Measurements from ENCODE around the gene COMMD9. TPM values are rescaled to one million over a fixed set of nuclear protein-coding genes. Genes with fewer than 3 reads are reported as not detected.
"Not testable (repeated sequence)": the region's sequence is repeated elsewhere in the genome, so short reads cannot be mapped to it uniquely, and the experiment has no call there.

COMMD9 gene
- 44.2 and 64.5 TPM in 2 replicates for total RNA-seq
- 82.3 TPM for polyA plus RNA-seq (2012)

DNA sequence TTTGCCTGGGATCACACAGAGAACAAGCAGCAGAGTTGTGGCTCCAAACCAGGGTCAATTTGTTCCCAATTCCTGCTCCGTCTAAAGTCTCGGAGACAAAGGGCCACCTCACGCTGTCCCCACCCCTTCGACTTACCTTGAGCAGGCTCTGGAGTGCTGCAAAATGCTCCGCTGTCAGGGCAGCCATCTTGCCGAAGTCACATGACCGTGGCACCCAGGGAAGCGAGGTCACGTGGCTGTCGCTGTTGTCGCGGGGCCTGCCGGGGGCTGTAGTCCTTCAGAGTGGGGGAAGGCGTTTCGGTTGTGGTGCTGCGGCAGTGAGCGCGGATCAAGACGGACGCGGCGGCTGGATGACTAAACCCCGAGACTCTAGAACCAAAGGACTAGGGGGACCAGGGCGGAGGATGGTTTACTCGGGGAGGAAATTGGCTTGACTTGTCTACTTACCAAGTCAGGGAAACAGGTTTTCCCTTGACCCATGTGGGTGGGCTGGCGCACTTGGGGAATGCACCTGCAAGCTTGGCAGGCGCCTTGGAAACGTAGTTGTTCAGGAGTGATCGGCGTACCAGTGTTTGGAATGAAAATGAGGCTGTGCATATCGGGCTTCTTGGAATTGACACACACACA is at the start of gene COMMD9:
TSS of gene COMMD9 (minus strand) at position 199 of the 627 bp plus-strand sequence. CDS start at position 187, 12 bp downstream.
- peak; percentile 93 for DNase-seq (ENCODE audit: low read depth)

DNA sequence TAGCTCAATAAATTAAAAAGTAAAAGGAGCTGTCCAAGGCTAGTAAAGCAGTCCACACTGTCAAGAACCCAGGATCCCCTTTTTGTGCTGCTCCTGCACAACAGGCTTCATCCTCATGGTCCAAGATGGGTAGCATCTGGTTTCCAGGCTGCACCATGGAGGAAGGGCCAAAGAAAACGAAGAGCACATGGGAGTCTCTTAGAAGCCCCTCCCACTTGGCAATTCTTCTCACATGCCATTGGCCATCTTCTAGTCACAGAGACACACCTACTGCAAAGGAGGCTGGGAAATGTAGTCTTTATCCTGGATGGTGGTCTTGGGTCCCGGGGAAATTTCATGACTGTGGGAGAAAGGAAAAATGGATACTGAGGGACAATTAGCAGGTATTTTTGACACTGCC is 44.7 kb upstream of the COMMD9 start:
- DNase-seq (ENCODE audit: low read depth) = no peak

DNA sequence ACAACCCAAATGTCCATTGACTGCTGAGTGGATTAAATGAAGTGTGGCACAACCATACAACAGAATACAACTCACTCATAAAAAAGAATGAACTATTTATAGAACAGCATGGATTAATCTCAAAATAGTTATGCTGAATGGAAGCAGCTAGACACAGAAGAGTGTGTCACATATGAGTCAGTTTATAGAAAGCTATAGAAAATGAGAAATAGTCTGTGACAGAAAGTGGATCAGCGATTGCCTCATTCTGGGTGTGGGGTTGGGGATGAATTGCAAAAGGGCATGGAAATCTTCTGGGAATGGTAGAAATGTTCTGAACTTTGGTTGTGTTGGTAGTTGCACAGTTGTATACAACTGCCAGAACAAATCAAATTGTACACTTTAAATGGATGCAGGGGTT is 44.2 kb upstream of the COMMD9 start:
- no peak for DNase-seq (ENCODE audit: low read depth)

DNA sequence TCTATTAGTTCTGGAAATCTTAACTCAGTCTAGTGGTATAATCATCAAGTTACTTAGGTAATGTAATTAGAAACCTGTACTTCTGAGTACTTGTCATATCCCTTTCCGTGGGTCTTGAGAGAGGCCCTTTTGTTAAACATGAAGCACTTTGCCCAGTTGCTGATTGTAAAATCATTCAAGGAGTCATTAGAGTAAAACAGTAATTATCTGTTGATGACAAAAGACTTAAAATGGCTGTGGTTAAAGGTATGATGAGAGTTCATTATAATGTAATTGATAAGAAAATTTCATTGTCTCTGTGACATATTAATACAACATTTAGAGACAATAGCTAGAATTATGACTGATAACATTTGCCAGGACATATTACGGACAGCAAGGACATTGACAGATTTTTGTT is 41.2 kb upstream of the COMMD9 start:
- DNase-seq (ENCODE audit: low read depth) = no peak

DNA sequence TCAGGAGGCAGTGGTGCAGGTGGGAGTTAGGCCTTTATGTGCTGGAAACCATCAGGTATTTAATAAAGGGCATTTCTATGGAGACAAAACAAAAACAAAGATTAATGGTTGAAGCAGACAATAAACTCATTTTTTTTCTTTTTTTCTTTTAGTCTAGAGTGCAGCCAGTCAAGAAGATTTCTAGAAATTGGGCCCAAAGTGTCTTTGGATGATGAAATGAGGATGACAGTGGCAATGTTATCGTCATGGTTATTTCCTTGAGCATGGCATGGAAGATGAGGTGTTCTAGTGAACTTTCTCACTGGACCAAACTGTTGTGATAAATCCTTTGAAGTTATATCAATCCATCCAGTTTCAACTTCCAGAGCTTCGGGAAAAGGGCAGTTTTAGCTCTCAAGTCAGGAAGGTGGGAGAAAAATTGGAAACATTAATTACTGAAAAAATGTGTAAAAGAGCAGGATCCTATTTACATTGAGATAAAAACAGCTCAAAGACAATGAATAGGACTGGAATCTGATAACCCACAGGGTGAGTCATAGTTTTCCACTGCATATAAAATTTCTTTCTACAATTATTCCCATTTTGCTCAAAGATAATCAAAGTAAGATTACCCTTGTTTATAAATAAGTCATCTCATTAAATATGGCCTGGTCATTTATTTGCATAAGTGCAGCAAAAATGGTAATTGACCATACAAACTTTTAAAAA is 39.9 kb upstream of the COMMD9 start:
- DNase-seq (ENCODE audit: low read depth) = no peak

DNA sequence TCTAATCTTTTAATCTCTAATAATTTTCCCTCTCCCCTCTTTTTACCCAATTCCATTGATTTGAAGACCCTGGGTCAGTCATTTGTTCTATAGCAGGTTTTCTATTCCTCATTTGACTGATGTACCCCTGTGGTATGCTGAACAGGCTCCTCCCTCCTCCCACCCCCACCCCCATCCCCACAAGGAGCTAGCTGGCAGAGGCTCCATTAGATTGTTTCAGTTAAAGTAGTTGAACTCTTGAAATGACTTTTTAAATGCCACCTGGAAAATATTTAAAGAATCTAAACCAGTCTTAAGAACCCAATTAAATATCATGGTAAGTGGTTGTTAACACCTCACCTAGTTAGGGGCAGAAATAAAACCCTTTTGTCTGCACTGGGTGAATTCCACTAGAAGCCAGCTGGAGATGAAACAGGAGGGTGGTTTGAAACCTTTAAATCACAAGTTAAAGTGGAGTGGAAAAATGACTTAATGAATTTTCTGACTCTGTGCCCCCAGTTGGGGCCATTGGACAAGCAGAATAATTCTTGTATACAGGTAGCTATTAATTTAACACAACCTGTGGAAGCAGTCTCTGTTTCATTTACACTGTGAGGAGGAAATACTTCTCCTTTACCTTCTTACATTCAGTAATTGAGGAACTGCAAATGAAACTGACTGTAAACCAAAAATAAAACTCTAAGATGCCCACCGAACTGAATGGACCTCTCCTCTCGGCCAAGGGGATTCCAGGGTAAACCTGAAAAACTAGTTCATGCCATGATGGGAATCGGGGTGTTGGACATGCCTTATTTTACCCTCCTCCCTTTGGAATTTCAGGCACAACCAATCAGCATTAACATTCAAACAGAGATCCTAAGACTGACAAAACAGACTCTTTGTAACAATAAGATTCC is 37.5 kb upstream of the COMMD9 start:
- no peak for DNase-seq (ENCODE audit: low read depth)

DNA sequence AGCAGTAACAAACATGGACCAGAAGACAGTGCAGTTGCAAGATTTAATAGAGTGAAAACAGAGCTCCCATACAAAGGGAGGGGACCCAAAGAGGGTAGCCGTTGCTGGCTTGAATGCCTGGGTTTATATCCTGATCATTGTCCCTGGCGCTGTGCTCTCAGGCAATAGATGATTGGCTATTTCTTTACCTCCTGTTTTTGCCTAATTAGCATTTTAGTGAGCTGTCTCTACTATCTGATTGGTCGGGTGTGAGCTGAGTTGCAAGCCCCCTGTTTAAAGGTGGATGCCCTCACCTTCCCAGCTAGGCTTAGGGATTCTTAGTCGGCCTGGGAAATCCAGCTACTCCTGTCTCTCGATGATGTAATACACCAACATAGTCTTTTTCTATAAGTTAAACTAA is 36.2 kb upstream of the COMMD9 start:
- not testable (repeated sequence) for DNase-seq (ENCODE audit: low read depth)

DNA sequence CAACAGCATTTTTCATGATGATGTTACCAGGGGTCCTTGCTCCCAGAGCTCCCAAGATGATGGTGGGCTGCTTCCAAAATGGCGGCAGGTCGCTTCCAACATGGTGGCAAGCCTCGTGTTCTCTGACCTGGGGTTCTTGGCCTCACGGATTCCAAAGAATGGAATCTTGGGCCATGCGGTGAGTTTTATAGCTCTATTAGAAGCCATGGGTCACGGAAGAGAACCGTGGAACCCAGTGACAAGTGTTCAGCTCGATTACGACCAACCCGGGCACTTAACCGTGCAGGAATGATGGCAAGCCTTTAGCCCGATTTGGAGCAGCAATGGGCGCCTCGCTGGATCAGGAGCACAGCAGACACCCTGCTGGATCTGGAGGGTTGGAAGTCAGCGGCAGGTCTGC is 35.7 kb upstream of the COMMD9 start:
- not testable (repeated sequence) for DNase-seq (ENCODE audit: low read depth)

DNA sequence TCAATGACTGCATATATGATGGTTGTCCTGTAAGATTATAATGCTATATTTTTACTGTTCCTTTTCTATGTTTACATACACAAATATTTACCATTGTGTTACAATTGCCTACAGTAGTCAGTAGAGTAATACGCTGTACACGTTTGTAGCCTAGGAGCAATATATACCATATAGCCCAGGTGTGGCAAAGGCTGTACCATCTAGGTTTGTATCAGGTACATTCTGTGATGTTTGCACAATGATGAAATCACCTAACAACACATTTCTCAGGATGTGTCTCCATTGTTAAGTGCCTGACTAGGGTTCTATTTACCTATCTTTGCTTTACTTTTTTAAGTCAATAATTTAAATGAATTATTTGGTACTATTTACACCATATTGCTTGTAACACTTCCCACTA is 28.8 kb upstream of the COMMD9 start:
- no peak for DNase-seq (ENCODE audit: low read depth)

DNA sequence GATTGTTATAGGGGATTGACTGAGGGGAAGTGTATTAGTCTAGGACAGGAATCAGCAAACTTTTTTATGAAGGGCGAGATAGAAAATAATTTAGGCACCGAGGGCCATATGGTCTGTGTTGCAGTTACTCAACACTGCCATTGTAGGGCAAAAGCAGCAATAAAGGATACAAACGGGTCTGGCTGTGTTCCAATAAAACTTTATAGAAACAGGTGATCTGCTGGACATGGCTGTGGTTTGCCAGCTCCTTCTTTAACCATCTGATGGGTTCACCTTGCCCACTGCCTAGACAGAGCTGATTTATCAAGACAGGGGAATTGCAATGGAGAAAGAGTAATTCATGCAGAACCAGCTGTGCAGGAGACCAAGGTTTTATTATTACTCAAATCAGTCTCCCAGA is 26.8 kb upstream of the COMMD9 start:
- DNase-seq (ENCODE audit: low read depth) = no peak

DNA sequence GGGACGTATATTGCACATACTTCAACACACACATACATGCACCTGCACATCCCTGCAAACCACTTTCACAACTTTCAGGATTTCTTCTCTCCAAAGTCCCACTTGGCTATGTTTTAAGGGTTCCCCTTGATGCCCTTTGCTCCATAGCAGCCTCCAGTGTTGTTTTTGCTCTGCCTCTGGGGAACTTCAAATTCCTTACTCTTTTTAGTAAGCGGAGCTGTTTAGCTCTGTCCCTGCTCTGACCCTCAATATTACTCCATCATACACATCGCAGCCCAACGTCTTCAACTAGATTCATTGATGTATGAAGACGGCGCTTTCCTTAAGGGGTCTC is 25.2 kb upstream of the COMMD9 start:
- DNase-seq (ENCODE audit: low read depth) = no peak

DNA sequence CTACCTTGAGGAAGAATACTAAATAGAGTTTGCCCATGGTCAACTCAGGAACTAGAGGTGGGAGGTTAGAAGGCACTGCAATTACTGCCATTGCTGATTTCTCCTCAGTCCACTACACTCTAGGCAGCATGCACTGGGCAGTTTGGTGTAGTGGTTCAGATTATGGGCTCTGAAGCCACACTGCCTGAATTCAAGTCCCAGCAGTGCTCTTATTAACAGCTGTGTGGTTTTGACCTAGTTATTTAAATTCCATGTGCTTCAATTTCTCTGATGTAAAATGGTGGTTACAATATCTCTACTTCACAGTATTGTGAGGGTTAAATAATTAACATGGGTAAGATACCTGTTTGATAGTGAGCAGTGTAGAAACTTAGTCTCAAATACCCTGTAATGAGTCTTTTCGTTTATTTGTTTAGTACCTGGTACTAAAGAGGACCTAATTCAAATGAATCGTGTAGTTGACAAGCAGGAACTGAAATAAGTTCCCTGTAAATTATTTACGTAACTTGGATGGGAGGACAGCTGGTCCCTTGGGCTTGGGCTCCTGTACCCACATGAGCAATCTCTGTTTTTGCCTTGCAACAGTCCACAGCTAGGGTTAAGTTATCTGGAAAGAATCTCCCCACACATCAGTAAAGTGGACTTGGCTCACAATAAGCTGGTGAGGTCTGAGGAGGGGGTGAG is 24.7 kb upstream of the COMMD9 start:
- peak; percentile 26 for DNase-seq (ENCODE audit: low read depth)

DNA sequence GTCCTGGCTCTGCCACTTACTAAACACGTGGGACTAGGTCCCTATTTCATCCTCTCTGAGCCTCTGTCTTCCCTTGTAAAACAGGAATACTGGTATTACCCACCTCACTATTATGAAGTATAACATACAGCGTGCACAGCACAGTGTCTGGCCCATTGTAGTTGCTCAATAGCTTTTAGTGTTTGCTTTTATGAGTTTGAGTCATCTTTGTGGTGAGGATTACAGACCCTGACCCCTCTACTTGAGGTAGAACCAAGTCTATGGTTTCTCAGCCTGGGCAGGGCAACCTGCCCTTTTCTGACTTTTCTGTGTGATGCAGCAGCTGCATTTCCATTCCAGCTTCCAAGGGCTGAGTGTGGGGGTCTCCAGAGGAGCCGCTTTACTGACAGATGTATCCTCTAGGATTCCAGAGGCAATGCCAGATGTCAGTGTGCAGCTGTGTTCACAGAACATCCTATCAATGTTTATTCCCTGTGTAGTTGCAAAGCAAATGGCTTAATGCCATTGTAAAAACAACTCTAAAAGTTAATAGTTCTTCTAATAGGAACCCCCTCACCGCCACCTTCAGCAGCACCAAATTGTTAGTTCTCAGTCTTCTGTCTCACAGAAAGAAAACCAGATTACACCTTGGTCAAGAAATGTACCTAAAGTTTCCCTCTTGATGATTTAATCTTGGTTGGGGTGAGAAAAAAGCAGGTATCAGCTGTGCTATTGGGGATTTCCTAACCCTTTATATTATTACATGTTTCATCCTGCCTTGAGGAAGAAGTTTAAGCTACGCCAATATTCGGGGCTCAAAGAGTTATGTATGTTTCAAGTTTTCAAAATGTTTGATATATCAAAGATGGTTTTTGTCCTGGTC is 23.6 kb upstream of the COMMD9 start:
- peak; percentile 57 for DNase-seq (ENCODE audit: low read depth)

DNA sequence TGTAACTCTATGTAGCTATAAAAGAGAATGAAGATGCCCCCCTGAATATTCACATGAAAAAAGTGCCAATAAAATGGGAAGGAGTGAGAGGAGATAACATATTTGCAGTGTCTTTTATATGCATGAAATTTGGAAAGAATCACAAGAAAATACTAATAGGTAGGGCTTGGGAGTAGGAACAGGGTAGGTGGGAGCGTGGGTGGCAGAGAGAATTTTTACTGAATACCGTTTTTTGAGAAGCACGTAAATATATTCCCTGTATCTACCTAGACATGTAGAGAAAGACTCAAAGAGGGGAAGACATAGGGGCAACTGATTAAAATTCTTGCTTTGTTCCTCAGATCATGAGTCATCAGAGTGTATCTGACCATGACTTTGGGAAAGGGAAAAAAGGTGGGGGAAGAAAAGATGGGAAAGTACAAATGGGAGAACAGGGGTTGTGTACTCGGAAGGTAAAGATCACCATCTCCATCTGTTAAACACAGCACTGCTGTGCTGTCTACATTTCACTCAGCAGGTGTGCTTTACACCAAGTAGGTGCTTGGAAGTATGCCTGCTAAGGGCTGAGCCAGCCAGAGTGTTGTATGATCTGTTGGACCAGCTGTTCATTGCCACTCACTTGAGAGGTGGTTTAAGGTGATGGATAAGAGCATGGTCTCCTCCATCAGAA is 22.8 kb upstream of the COMMD9 start:
- peak; percentile 73 for DNase-seq (ENCODE audit: low read depth)

DNA sequence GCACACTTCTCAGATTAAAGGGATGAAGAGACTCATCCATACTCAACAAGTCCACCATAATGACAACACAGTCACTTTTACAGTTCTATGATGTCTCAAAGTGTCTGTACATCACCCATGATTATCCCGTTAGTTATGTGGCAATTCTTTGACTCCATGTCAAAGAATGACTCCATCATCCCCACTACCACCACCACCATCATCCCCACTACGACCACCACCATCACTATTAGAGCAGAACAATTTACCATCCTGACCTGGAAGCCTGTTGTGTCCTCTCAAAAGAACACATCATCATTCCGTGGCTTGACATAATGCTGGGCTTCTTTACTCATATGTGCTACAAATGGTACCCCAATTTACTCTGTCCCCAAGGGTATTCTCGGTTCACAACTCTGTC is 20.6 kb upstream of the COMMD9 start:
- no peak for DNase-seq (ENCODE audit: low read depth)

DNA sequence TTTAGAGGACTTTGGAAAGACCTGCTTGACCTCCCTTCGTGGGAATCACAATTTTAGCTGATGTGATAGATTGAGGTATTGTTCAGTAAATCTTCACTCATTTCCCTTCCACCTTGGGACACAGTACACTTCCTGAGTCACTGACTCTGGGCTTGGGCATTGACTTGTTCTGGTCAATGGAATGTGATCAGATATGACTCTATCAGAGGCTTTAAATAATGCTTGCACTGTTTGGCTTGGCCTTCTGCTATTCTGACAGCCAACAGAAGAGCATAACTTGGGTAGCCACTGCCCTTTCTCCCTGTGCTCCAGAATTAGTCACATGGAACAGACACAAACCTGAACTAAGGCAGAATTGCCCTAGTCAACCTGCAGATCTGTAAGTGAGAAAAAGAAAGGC is 19.4 kb upstream of the COMMD9 start:
- no peak for DNase-seq (ENCODE audit: low read depth)

DNA sequence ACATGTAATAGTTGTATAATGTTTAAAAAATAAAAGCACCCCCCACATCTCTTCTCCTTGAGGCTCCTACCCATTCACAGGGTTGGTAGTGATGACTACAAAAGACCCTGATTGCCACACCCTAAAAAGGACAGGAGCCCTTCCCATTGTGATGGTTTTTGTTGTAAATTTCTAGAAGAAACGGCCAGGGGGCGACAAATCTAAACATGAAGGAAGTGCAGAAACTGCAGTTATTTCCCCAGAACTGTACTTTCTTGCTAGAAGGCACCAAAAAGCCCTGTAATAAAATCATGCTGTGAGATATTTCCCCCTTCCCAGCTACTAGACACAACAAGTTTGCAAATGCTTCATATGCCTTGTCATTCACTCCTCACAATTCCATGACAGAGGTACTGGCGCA is 17.7 kb upstream of the COMMD9 start:
- peak; percentile 64 for DNase-seq (ENCODE audit: low read depth)

DNA sequence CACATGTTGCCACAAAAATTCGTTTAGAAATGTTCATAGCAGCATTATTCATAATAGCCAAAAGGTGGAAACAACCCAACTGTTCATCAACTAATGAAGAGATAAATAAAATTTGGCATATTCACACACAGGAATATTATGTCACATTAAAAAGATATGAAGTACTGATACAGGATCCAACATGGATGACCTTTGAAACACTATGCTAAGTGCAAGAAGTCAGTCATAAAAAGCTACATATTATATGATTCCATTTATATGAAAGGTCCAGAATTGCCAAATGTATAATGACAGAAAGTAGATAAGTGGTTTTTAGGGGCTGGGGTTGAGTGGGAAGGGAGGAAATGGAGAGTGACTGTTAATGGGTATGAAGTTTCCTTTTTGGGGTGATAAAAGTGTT is 15.8 kb upstream of the COMMD9 start:
- DNase-seq (ENCODE audit: low read depth) = no peak

DNA sequence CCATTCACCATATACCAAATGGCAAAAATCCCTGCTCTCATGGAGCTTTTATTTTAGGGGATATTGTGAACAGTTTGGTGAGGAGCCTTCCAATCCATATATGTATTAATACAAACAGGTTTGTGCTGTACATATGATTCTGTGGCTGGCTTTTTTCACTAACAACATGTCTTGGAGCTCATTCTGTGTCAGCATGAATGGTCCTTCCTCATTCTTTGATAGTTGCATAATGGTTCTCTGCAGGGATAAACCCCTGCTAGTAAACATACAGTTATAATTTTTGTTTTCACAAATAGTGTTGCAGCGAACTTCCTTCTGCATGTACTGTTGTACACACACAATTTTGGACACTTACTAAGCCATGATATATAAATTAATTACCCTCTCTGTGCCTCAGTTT is 15.1 kb upstream of the COMMD9 start:
- no peak for DNase-seq (ENCODE audit: low read depth)

DNA sequence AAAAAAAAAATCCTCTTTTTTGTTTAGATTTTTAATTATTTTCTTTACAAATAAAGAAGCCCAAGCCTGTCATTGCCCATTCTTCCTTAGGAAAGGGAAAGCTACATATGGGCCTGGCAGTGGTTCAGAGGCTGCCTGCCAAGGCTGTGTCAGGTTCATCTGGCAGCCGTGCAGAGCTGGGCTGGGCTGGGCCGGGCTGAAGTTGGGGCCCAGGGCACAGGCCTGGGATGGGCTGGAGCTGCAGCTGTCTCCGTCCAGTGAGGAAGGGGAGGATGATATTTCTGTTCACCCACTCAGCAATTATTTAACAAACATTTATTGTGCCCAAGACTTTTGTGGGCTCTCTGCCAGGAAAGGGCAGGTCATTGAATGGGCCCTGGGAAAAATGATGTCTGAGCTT is 11.4 kb upstream of the COMMD9 start:
- DNase-seq (ENCODE audit: low read depth) = peak; percentile 84

All from myocyte (in vitro differentiated cells).